Activated naive CD8-positive, alpha-beta T cell treated with anti-CD3 and anti-CD28 coated beads for 36 hours (primary cell): ENCODE measurements around the gene CAAP1. TPM values are rescaled to one million over a fixed set of nuclear protein-coding genes. Genes with fewer than 3 reads are reported as not detected.
A peak's percentile ranks its signal among the peaks of the same experiment; 100 is the strongest.

Experiments
- DNase-seq: peaks from one replicate; pipeline ENCODE4 v3.0.0; 2021
- H3K27ac Mint-ChIP-seq: one replicate; pipeline ENCODE4 v1.8.0; 2022; ENCODE audit warnings: mild to moderate bottlenecking, moderate library complexity, mixed read lengths
- H3K27me3 Mint-ChIP-seq: one replicate; pipeline ENCODE4 v1.8.0; 2022; ENCODE audit warnings: mild to moderate bottlenecking, mixed read lengths
- H3K36me3 Mint-ChIP-seq: one replicate; pipeline ENCODE4 v1.8.0; 2021; ENCODE audit warnings: mild to moderate bottlenecking, mixed read lengths
- H3K4me1 Mint-ChIP-seq: one replicate; pipeline ENCODE4 v1.8.0; 2021; ENCODE audit warnings: mixed read lengths
- H3K4me3 Mint-ChIP-seq: one replicate; pipeline ENCODE4 v1.8.0; 2022; ENCODE audit warnings: mild to moderate bottlenecking, moderate library complexity, mixed read lengths
- H3K9me3 Mint-ChIP-seq: one replicate; pipeline ENCODE4 v1.8.0; 2022; ENCODE audit warnings: mixed read lengths
- total RNA-seq, 2 experiments: library from RNA; stranded (reverse); gene quantifications; one replicate each; pipeline ENCODE4 v1.2.3, GENCODE V29; 2021

Gene CAAP1
- total RNA-seq = 10 to 100 TPM; 19.3 to 20.8 TPM

- H3K27ac Mint-ChIP-seq = peak within 1 kb of the TSS; percentile 99
- H3K27me3 Mint-ChIP-seq = no peaks in the 10 kb centered on the region
- H3K9me3 Mint-ChIP-seq = peaks cover 5% of the 10 kb centered on the region
- H3K4me3 Mint-ChIP-seq = peak within 1 kb of the TSS; percentile 98
- DNase-seq = peak; percentile 94
- peaks cover 22% of the 10 kb centered on the region for H3K36me3 Mint-ChIP-seq
- peaks cover 26% of the 10 kb centered on the region for H3K4me1 Mint-ChIP-seq
Measured at GRCh38 chr9:26892251-26893029, at the start of gene CAAP1. Gene CAAP1, minus strand, starts transcription at chr9:26892802. Its CDS starts 87 bp downstream, at chr9:26892715.

- DNase-seq = no peak
- Mint-ChIP-seq H3K4me1 (peaks cover 65% of the 10 kb centered on the region), H3K9me3 (peaks cover 7% of the 10 kb centered on the region), H3K4me3 (no peak overlapping the region), H3K27ac (no peak overlapping the region), H3K27me3 (no peaks in the 10 kb centered on the region), H3K36me3 (peaks cover 65% of the 10 kb centered on the region)
Measured at GRCh38 chr9:26940779-26941178, 48.2 kb upstream of the CAAP1 start.

- Mint-ChIP-seq H3K27ac (no peak overlapping the region), H3K27me3 (no peaks in the 10 kb centered on the region), H3K4me1 (peaks cover 58% of the 10 kb centered on the region), H3K36me3 (peaks cover 61% of the 10 kb centered on the region), H3K9me3 (peaks cover 7% of the 10 kb centered on the region), H3K4me3 (no peak overlapping the region)
- DNase-seq = no peak
Measured at GRCh38 chr9:26939955-26940711, 47.5 kb upstream of the CAAP1 start.

GRCh38 chr9:26937816-26938371 lies 45.3 kb upstream of the CAAP1 start:
- Mint-ChIP-seq H3K9me3 (peaks cover 7% of the 10 kb centered on the region), H3K36me3 (peaks cover 47% of the 10 kb centered on the region), H3K4me3 (no peak overlapping the region), H3K4me1 (peaks cover 41% of the 10 kb centered on the region), H3K27ac (no peak overlapping the region), H3K27me3 (no peaks in the 10 kb centered on the region)
- DNase-seq = no peak

GRCh38 chr9:26935847-26936246 lies 43.2 kb upstream of the CAAP1 start:
- DNase-seq = no peak
- H3K36me3 Mint-ChIP-seq = peaks cover 40% of the 10 kb centered on the region
- no peak overlapping the region for H3K4me3 Mint-ChIP-seq
- no peak overlapping the region for H3K27ac Mint-ChIP-seq
- H3K4me1 Mint-ChIP-seq = peaks cover 32% of the 10 kb centered on the region
- H3K27me3 Mint-ChIP-seq = no peaks in the 10 kb centered on the region
- peaks cover 7% of the 10 kb centered on the region for H3K9me3 Mint-ChIP-seq

- Mint-ChIP-seq H3K27me3 (no peaks in the 10 kb centered on the region), H3K4me1 (peaks cover 3% of the 10 kb centered on the region), H3K36me3 (peaks cover 25% of the 10 kb centered on the region), H3K27ac (no peak overlapping the region), H3K4me3 (no peak overlapping the region), H3K9me3 (no peaks in the 10 kb centered on the region)
- no peak for DNase-seq
Measured at GRCh38 chr9:26928902-26929495, 36.4 kb upstream of the CAAP1 start.

GRCh38 chr9:26925609-26926008 lies 33.0 kb upstream of the CAAP1 start:
- peaks cover 3% of the 10 kb centered on the region for H3K4me1 Mint-ChIP-seq
- peaks cover 37% of the 10 kb centered on the region for H3K36me3 Mint-ChIP-seq
- no peak for DNase-seq
- no peaks in the 10 kb centered on the region for H3K9me3 Mint-ChIP-seq
- H3K4me3 Mint-ChIP-seq = no peak overlapping the region
- H3K27me3 Mint-ChIP-seq = no peaks in the 10 kb centered on the region
- no peak overlapping the region for H3K27ac Mint-ChIP-seq

- no peak overlapping the region for H3K4me3 Mint-ChIP-seq
- no peaks in the 10 kb centered on the region for H3K27me3 Mint-ChIP-seq
- H3K27ac Mint-ChIP-seq = no peak overlapping the region
- no peak for DNase-seq
- peaks cover 43% of the 10 kb centered on the region for H3K36me3 Mint-ChIP-seq
- no peaks in the 10 kb centered on the region for H3K4me1 Mint-ChIP-seq
- H3K9me3 Mint-ChIP-seq = no peaks in the 10 kb centered on the region
Measured at GRCh38 chr9:26919698-26920097, 27.1 kb upstream of the CAAP1 start.

- H3K36me3 Mint-ChIP-seq = peaks cover 19% of the 10 kb centered on the region
- H3K4me1 Mint-ChIP-seq = no peaks in the 10 kb centered on the region
- H3K4me3 Mint-ChIP-seq = no peak overlapping the region
- no peak for DNase-seq
- no peak overlapping the region for H3K27ac Mint-ChIP-seq
- no peaks in the 10 kb centered on the region for H3K9me3 Mint-ChIP-seq
- H3K27me3 Mint-ChIP-seq = no peaks in the 10 kb centered on the region
Measured at GRCh38 chr9:26913138-26913668, 20.6 kb upstream of the CAAP1 start.

- no peak for DNase-seq
- H3K36me3 Mint-ChIP-seq = peaks cover 16% of the 10 kb centered on the region
- no peaks in the 10 kb centered on the region for H3K4me1 Mint-ChIP-seq
- no peak overlapping the region for H3K4me3 Mint-ChIP-seq
- H3K9me3 Mint-ChIP-seq = no peaks in the 10 kb centered on the region
- no peaks in the 10 kb centered on the region for H3K27me3 Mint-ChIP-seq
- no peak overlapping the region for H3K27ac Mint-ChIP-seq
Measured at GRCh38 chr9:26904671-26905070, 12.1 kb upstream of the CAAP1 start.

GRCh38 chr9:26904070-26904469 lies 11.5 kb upstream of the CAAP1 start:
- peaks cover 16% of the 10 kb centered on the region for H3K36me3 Mint-ChIP-seq
- no peaks in the 10 kb centered on the region for H3K27me3 Mint-ChIP-seq
- no peak overlapping the region for H3K4me3 Mint-ChIP-seq
- no peak for DNase-seq
- H3K9me3 Mint-ChIP-seq = no peaks in the 10 kb centered on the region
- no peaks in the 10 kb centered on the region for H3K4me1 Mint-ChIP-seq
- H3K27ac Mint-ChIP-seq = no peak overlapping the region

- Mint-ChIP-seq H3K4me3 (peak overlapping the region; percentile 98), H3K27me3 (no peaks in the 10 kb centered on the region), H3K4me1 (peaks cover 23% of the 10 kb centered on the region), H3K9me3 (peaks cover 5% of the 10 kb centered on the region), H3K36me3 (peaks cover 19% of the 10 kb centered on the region), H3K27ac (peak overlapping the region; percentile 99)
- no peak for DNase-seq
Measured at GRCh38 chr9:26893030-26893676, 551 bp upstream of the CAAP1 start.

GRCh38 chr9:26891726-26892125 lies 876 bp downstream of the CAAP1 start:
- H3K27me3 Mint-ChIP-seq = no peaks in the 10 kb centered on the region
- peaks cover 26% of the 10 kb centered on the region for H3K4me1 Mint-ChIP-seq
- DNase-seq = no peak
- peaks cover 22% of the 10 kb centered on the region for H3K36me3 Mint-ChIP-seq
- H3K4me3 Mint-ChIP-seq = peak overlapping the region; percentile 98
- H3K27ac Mint-ChIP-seq = peak overlapping the region; percentile 99
- peaks cover 5% of the 10 kb centered on the region for H3K9me3 Mint-ChIP-seq

GRCh38 chr9:26888271-26888670 lies 4.3 kb downstream of the CAAP1 start:
- Mint-ChIP-seq H3K9me3 (no peaks in the 10 kb centered on the region), H3K27ac (no peak overlapping the region), H3K27me3 (no peaks in the 10 kb centered on the region), H3K4me1 (peaks cover 28% of the 10 kb centered on the region), H3K36me3 (peaks cover 25% of the 10 kb centered on the region), H3K4me3 (no peak overlapping the region)
- DNase-seq = no peak
